GM06990 (cell line): ENCODE data around the gene DENND2C.

Source experiments
- DNase-seq: peaks from one replicate; pipeline ENCODE4 v3.0.0-alpha.2; 2011; ENCODE audit not compliant: insufficient read length; ENCODE audit errors: extremely low read depth
- H3K27me3 ChIP-seq: replicated peaks from 2 replicates; pipeline ENCODE4 v1.6.0; 2011; ENCODE audit warnings: low read length; ENCODE audit not compliant: control insufficient read depth, insufficient read depth
- H3K36me3 ChIP-seq: 2 replicates; pipeline ENCODE4 v1.5.1; 2011; ENCODE audit warnings: low read length; ENCODE audit not compliant: control insufficient read depth, insufficient read depth
- H3K4me3 ChIP-seq: replicated peaks from 2 replicates; pipeline ENCODE4 v1.5.1; 2011; ENCODE audit warnings: low read depth, mild to moderate bottlenecking, control low read depth, low read length
- TF ChIP-seq, protein P1 (sequence below): IDR thresholded peaks from 2 replicates; pipeline ENCODE4 v1.5.1; 2011; ENCODE audit warnings: low read length, control low read depth, mild to moderate bottlenecking, inconsistent platforms; ENCODE audit not compliant: insufficient read depth, poor library complexity, severe bottlenecking

DENND2C gene

DNA sequence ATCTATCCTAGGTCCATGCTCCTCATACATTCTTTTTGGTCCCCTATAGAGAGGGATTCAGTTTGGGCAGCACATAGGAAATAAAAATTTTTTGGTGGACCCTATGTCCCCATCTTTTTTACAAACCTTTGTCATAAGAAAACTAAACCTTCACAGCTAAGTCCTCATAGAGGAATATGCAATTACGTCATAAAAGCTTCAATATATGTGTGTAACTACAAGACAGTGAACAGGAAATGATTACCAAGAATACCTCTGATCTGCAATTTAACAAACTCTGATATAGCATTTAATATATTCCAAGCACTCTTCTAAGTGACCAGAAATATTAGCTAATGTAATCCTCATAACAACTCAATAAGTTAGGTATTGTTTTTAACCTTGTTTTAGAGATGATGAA is 6.3 kb upstream of the DENND2C start:
- TF ChIP-seq, protein P1, sequence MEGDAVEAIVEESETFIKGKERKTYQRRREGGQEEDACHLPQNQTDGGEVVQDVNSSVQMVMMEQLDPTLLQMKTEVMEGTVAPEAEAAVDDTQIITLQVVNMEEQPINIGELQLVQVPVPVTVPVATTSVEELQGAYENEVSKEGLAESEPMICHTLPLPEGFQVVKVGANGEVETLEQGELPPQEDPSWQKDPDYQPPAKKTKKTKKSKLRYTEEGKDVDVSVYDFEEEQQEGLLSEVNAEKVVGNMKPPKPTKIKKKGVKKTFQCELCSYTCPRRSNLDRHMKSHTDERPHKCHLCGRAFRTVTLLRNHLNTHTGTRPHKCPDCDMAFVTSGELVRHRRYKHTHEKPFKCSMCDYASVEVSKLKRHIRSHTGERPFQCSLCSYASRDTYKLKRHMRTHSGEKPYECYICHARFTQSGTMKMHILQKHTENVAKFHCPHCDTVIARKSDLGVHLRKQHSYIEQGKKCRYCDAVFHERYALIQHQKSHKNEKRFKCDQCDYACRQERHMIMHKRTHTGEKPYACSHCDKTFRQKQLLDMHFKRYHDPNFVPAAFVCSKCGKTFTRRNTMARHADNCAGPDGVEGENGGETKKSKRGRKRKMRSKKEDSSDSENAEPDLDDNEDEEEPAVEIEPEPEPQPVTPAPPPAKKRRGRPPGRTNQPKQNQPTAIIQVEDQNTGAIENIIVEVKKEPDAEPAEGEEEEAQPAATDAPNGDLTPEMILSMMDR: no peak
- no peaks in the 10 kb centered on the region; the same call in 1 of the 2 replicates for H3K27me3 ChIP-seq

DNA sequence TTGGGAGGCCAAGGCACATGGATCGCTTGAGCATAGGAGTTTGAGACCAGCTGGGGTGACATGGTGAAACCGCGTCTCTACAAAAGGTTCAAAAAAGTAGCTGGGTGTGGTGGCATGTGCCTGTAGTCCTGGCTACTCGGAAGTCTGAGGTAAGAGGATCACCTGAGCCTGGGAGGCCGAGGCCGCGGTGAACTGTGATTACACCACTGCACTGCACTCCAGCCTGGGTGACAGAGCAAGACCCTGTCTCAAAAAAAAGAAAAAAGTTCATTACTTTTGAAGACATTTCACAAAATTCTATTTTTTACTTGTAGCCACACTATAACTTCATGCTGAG is 2.1 kb upstream of the DENND2C start:
- Histone ChIP-seq H3K27me3 (no peaks in the 10 kb centered on the region; the same call in 1 of the 2 replicates), H3K36me3 (no peaks in the 10 kb centered on the region), H3K4me3 (no peak overlapping the region)
- no peak for DNase-seq
- TF ChIP-seq, protein P1: no peak

More for the DNA sequence above, 6.3 kb upstream of the DENND2C start:
- no peak overlapping the region for H3K4me3 ChIP-seq
- no peaks in the 10 kb centered on the region for H3K36me3 ChIP-seq
- DNase-seq: no peak

DNA sequence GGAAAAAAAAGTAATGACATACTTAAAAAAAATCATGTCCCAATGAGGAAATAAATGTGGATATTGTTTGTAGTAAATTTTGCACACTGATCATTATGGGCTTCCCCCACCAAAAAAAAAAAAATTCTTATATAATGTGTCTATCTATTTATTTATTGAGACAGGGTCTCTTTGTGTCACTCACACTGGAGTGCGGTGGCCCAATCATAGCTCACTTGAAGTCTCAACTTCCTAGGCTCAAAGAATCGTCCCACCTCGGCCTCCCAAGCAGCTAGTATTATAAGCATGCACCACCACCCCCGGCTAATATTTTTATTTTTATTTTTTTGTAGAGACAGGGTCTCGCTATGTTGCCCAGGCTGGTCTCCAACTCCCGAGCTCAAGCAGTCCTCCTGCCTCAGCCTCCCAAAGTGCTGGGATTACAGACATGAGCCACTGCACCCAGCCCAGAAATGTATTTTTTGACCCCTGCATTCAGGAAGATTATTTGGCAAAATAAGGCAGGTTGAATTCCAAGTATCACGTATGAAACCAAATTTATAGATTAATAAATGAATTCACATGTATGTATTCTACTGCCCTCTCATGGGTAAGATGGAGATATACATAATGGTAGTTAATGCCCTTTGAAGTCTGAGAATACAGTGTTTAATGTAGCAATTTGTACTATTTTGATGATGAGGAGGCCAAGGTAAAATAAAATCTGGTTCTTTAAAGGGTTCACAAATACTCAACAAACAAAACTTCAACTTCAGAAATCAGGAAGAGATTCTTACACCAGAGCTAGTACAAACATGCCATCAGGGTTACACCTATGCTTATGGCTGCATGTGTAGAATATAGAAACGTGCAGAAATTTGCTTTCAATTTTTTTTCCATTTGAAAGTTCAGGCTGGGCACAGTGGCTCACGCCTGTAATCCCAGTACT is 1.4 kb upstream of the DENND2C start:
- TF ChIP-seq, protein P1: no peak
- Histone ChIP-seq H3K36me3 (no peaks in the 10 kb centered on the region), H3K27me3 (no peaks in the 10 kb centered on the region), H3K4me3 (no peak overlapping the region)
- DNase-seq: no peak

DNA sequence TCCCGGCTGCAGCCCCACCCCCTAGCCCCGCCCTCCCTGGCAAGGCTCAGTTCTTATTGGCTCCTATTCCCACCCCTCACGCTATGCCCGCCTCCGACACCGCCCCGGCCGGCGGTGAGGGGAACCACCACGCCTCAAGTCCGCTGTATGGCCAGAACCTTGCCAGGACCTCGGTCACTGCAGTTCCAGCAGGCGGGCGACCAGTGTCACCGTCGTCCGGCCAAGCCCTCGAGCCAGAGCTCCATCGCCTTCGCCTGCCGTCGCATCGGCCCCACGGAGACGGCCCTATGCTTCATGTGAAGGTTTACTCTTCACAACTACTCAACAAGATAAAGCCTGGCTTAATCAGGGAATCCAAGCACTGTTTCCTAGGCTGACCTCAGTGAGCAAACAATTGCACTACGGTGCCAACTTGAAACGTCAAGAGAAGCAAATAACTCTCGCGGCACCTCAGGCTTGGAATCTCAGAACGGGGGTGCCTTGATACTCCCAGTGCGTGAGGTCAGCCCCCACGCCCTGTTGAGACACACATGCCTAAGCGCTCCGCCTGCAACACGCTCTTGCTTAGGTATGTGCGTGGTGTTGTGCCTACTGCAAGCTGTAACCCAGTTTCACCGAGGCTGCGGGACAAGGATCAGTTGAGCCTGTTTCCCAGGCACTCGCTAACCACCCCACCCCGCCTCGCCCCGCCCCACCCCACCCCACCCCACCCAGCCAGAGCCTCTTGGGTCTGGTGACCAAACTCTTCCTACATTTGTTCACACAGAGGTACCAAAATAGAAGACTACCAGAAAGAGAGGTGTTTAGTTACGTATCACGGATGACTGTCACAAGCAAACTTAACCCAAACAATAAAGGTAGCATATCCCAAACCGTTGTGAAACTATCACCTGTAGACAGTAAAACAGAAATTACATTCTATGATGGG is 498 bp upstream of the DENND2C start:
- peak overlapping the region; percentile 63 for H3K4me3 ChIP-seq
- H3K27me3 ChIP-seq: no peaks in the 10 kb centered on the region
- TF ChIP-seq, protein P1: no peak
- peak; percentile 87 for DNase-seq
- no peaks in the 10 kb centered on the region for H3K36me3 ChIP-seq

DNA sequence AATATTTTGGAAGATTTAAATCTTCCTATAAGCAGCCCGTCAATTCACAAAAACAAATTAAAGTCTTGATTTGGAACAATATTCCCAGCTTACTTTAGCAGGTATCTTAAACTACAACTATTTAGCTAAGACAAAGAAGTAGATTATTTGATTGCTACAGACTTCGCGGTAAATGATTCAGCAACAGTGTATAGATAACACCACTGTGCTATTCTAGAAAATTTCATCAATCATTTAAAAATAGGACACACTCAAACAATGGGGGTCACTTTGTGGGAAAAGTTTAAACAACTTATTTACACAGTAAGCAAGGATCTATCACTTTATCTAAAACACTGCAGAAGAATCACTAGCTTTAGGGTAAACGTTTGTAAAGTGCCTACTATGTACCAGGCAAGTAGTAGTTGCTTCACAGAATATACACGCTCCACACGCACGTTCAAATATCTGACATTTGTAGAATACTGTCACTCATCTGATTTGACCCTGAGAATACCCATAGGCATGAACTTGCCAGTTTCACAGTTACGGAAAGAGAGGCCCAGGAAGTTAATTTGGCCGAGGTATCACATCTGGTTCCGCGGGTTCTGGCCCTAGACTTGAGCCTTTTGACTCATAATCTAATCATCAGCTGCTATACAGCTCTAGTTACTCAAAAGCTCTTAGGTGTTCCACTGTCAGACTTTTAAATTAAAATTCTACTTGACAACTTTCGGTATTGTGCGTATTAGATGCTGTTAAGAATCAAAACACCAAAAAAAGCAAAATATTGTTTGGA is 876 bp downstream of the DENND2C start:
- TF ChIP-seq, protein P1: no peak
- no peaks in the 10 kb centered on the region for H3K27me3 ChIP-seq
- DNase-seq: no peak
- H3K36me3 ChIP-seq: no peaks in the 10 kb centered on the region
- H3K4me3 ChIP-seq: peak overlapping the region; percentile 63
